ENCODE results near the gene RNF121.

Gene RNF121

DNA sequence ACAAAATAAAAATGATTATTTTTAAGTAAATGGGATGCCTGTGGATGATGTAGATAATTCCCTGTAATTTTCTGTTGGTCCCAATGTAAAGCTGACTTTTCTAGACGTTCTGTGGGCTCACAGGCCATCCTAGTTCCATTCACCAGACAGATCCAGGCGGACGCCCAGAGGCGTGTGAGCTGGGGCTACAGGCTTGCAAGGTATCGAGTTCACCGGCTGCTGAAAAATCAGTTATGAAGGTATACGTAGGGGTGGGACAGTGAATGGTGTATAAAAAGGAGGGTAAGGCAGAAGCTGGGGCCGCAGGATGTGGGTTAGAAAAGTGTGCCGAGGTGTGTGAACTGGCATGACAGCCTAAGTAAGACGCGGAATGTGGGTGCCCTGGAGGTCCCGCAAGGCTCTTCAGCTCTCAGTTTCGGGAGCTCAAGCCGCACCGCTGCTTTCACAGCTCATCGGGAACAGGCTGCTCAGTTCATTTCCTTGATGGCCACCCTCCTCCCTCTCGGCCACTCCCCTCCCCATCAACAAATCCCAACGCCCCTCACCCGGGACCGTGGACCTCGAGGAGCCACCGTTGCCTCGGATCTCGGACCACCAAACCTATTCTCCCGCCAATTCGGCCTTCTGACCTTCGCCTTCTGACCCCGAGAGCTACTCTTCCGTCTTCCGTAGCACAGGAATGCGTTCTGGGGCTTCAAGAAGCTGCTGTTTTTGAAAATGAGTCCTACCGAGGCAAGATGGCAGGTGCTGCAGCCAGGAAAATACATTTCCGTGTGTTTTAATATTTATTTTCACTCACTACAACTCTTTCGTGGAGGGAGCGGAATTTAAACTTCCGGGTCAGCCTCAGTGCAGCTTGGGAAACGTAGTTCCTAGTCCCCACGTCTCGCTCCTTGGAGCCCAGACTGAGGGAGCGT, 768 bp upstream of the RNF121 start, which contains the start of gene XNDC1N:
TSS of gene XNDC1N (minus strand) at position 775 of the 917 bp plus-strand sequence. CDS start 5,241 bp downstream, outside the sequence.
- Mint-ChIP-seq H3K27me3 (ENCODE audit: low read depth) (no peaks in the 10 kb centered on the region), H3K36me3 (ENCODE audit: low read depth) (peaks cover 14% of the 10 kb centered on the region)

DNA sequence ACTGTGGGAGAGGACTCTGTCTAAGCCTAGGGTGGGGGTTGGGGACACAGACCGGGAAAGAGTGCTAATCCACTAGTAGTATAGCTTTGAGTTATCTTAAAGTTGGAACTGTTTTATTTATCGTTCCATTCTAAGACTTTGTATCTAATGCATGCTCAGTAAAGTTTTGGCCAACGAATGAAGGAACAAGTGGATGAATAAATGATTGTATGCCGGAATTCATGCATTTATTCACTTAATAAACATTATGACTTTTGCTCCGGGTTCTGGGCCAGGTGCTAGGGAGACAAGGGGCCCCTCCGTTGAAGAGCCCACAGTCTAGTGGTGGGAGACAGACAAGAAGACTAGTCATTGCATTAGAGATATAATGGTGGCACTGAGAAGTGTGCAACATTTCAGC, 645 bp downstream of the RNF121 start:
- peaks cover 45% of the 10 kb centered on the region for H3K4me1 Mint-ChIP-seq (ENCODE audit: low read depth)
- H3K36me3 Mint-ChIP-seq (ENCODE audit: low read depth): peaks cover 14% of the 10 kb centered on the region
- H3K4me3 Mint-ChIP-seq: peak overlapping the region; percentile 95
- no peaks in the 10 kb centered on the region for H3K27me3 Mint-ChIP-seq (ENCODE audit: low read depth)
- H3K9me3 Mint-ChIP-seq: no peaks in the 10 kb centered on the region
- peak overlapping the region; percentile 99 for H3K27ac Mint-ChIP-seq

More for the DNA sequence above, 768 bp upstream of the RNF121 start, which contains the start of gene XNDC1N:
- Mint-ChIP-seq H3K27ac (peak within 1 kb of the TSS; percentile 99), H3K9me3 (no peaks in the 10 kb centered on the region), H3K4me1 (ENCODE audit: low read depth) (peaks cover 37% of the 10 kb centered on the region), H3K4me3 (peak within 1 kb of the TSS; percentile 95)

GRCh38 chr11:71930556-71931244, 1.9 kb downstream of the RNF121 start:
- H3K27me3 Mint-ChIP-seq (ENCODE audit: low read depth): no peaks in the 10 kb centered on the region
- no peaks in the 10 kb centered on the region for H3K9me3 Mint-ChIP-seq
- H3K27ac Mint-ChIP-seq: no peak overlapping the region
- H3K4me3 Mint-ChIP-seq: peak overlapping the region; percentile 95
- H3K4me1 Mint-ChIP-seq (ENCODE audit: low read depth): peaks cover 47% of the 10 kb centered on the region
- H3K36me3 Mint-ChIP-seq (ENCODE audit: low read depth): peaks cover 10% of the 10 kb centered on the region

DNA sequence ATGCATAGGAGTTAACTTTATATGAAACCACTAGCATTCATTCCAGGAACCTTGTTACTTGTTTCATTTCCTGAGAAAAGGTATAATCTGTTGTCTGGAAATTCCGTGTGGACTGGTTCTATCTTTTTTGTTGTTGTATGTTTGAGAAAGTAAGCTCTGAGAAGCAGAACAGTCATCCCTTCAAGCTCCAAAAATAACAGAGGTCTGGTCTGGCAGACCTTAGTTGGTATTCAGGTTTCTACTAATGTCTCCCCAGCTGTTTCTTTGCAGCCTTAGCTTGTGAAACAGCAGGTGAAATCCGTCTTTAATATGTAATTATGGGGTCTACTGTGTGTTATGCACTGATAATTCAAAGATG, 2.4 kb downstream of the RNF121 start:
- Mint-ChIP-seq H3K4me3 (peak overlapping the region; percentile 95), H3K4me1 (ENCODE audit: low read depth) (peaks cover 47% of the 10 kb centered on the region), H3K9me3 (no peaks in the 10 kb centered on the region), H3K36me3 (ENCODE audit: low read depth) (peaks cover 10% of the 10 kb centered on the region), H3K27ac (no peak overlapping the region), H3K27me3 (ENCODE audit: low read depth) (no peaks in the 10 kb centered on the region)

DNA sequence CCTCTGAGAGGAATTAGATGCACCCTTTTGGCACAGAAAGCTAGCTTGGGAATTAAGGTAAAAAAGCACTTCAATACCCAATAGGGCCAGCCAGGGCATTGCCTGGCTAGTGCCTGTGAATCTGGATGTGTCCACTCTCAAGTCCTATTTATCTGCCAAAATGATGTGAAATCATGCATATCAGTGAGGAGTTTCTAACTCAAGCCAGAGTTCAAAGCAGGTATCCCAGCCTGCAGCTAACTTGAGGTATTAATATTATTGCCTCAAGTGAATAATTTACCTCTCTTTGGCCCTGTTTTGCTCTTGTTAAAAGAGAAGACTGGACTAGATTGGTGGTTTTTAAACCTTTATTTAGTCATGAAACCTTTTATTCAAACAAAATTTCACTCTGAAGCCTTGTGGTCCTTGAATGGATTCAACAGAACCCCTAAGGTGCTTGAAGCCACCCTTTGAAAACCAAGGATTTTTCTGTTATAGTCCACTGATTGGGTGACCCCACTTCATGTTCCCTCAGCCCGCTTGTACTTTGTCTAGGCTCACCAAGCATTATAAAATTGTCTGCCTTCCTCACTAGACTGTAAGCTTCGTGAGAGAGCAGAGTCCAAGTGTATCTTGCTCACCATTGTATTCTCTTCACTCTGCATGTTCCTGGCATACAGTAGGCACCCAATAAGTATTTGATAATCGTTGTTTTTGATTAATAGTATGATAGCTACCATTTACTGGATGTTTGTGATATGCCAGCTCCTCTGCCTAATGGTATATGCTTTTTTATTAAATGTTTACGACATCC, 4.5 kb downstream of the RNF121 start:
- peaks cover 43% of the 10 kb centered on the region for H3K4me1 Mint-ChIP-seq (ENCODE audit: low read depth)

GRCh38 chr11:71934213-71934612, 5.4 kb downstream of the RNF121 start:
- Mint-ChIP-seq H3K4me3 (no peak overlapping the region), H3K4me1 (ENCODE audit: low read depth) (peaks cover 38% of the 10 kb centered on the region), H3K9me3 (no peaks in the 10 kb centered on the region), H3K27ac (no peak overlapping the region), H3K36me3 (ENCODE audit: low read depth) (peaks cover 9% of the 10 kb centered on the region), H3K27me3 (ENCODE audit: low read depth) (no peaks in the 10 kb centered on the region)

More for the DNA sequence above, 4.5 kb downstream of the RNF121 start:
- no peaks in the 10 kb centered on the region for H3K9me3 Mint-ChIP-seq
- no peak overlapping the region for H3K27ac Mint-ChIP-seq
- H3K36me3 Mint-ChIP-seq (ENCODE audit: low read depth): peaks cover 12% of the 10 kb centered on the region
- no peaks in the 10 kb centered on the region for H3K27me3 Mint-ChIP-seq (ENCODE audit: low read depth)
- H3K4me3 Mint-ChIP-seq: no peak overlapping the region

- no peaks in the 10 kb centered on the region for H3K27me3 Mint-ChIP-seq (ENCODE audit: low read depth)
- no peaks in the 10 kb centered on the region for H3K9me3 Mint-ChIP-seq
- no peak overlapping the region for H3K27ac Mint-ChIP-seq
- peaks cover 6% of the 10 kb centered on the region for H3K36me3 Mint-ChIP-seq (ENCODE audit: low read depth)
- peaks cover 25% of the 10 kb centered on the region for H3K4me1 Mint-ChIP-seq (ENCODE audit: low read depth)
- H3K4me3 Mint-ChIP-seq: no peak overlapping the region
These were observed 6.6 kb downstream of the RNF121 start for GRCh38 chr11:71935338-71935925.

- Mint-ChIP-seq H3K4me3 (no peak overlapping the region), H3K27me3 (ENCODE audit: low read depth) (no peaks in the 10 kb centered on the region), H3K36me3 (ENCODE audit: low read depth) (peaks cover 6% of the 10 kb centered on the region), H3K9me3 (no peaks in the 10 kb centered on the region), H3K4me1 (ENCODE audit: low read depth) (peaks cover 14% of the 10 kb centered on the region), H3K27ac (no peak overlapping the region)
These were observed 8.0 kb downstream of the RNF121 start for GRCh38 chr11:71936825-71937224.

DNA sequence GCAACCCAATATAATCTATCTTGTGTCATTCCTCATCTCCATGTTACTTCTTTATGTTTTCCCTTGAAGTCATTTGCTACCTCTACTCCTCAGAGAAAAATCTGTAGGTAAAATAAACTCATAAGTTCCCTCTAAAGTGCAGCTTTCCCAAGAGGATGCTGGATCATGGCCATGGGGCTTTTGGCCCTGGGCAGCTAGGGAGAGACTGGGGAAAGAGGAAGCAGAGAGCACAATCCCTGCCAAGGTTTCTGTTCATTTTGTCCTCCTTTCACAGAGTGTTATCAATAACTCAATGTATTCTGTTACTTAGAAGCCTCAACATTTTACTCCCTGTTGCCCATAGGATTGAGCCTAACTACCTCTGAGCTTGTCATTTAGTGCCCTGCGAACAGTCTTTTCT, 9.0 kb downstream of the RNF121 start:
- Mint-ChIP-seq H3K4me1 (ENCODE audit: low read depth) (peaks cover 10% of the 10 kb centered on the region), H3K27ac (no peak overlapping the region), H3K4me3 (no peak overlapping the region), H3K36me3 (ENCODE audit: low read depth) (peaks cover 6% of the 10 kb centered on the region), H3K9me3 (no peaks in the 10 kb centered on the region), H3K27me3 (ENCODE audit: low read depth) (no peaks in the 10 kb centered on the region)

- Mint-ChIP-seq H3K4me3 (no peak overlapping the region), H3K4me1 (ENCODE audit: low read depth) (no peaks in the 10 kb centered on the region), H3K27ac (no peak overlapping the region), H3K9me3 (no peaks in the 10 kb centered on the region), H3K27me3 (ENCODE audit: low read depth) (no peaks in the 10 kb centered on the region), H3K36me3 (ENCODE audit: low read depth) (peaks cover 6% of the 10 kb centered on the region)
These were observed 11.8 kb downstream of the RNF121 start for GRCh38 chr11:71940561-71941219.

GRCh38 chr11:71946144-71946571, 17.3 kb downstream of the RNF121 start:
- peaks cover 10% of the 10 kb centered on the region for H3K4me1 Mint-ChIP-seq (ENCODE audit: low read depth)
- no peaks in the 10 kb centered on the region for H3K9me3 Mint-ChIP-seq
- H3K27me3 Mint-ChIP-seq (ENCODE audit: low read depth): no peaks in the 10 kb centered on the region
- H3K27ac Mint-ChIP-seq: no peak overlapping the region
- peaks cover 2% of the 10 kb centered on the region for H3K36me3 Mint-ChIP-seq (ENCODE audit: low read depth)
- H3K4me3 Mint-ChIP-seq: no peak overlapping the region

DNA sequence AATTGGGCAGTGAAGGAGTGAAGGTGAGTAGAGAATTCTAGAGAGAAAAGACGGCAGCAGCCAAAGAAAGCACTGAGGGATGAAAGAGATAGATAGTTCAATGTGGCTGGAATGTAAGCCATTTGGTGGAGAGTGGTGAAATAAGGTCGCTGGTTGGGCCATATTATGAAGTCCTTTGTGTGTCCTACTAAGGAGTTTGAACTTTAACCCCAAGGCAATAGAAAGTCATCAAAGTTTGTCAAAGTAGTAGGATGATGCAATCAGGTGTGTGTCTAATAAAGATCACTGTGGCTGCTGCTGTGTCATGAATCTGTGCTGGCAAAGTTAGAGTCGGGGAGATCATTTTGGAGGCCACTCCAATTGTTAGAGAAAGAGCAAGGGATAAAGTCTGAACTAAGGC, 18.7 kb downstream of the RNF121 start:
- Mint-ChIP-seq H3K4me1 (ENCODE audit: low read depth) (peaks cover 10% of the 10 kb centered on the region), H3K27me3 (ENCODE audit: low read depth) (no peaks in the 10 kb centered on the region), H3K27ac (no peak overlapping the region)

GRCh38 chr11:71948314-71949027, 19.6 kb downstream of the RNF121 start:
- peaks cover 2% of the 10 kb centered on the region for H3K36me3 Mint-ChIP-seq (ENCODE audit: low read depth)
- H3K27ac Mint-ChIP-seq: no peak overlapping the region
- H3K4me1 Mint-ChIP-seq (ENCODE audit: low read depth): peaks cover 10% of the 10 kb centered on the region
- H3K9me3 Mint-ChIP-seq: no peaks in the 10 kb centered on the region
- no peak overlapping the region for H3K4me3 Mint-ChIP-seq
- H3K27me3 Mint-ChIP-seq (ENCODE audit: low read depth): no peaks in the 10 kb centered on the region

More for the DNA sequence above, 18.7 kb downstream of the RNF121 start:
- Mint-ChIP-seq H3K4me3 (no peak overlapping the region), H3K36me3 (ENCODE audit: low read depth) (peaks cover 2% of the 10 kb centered on the region), H3K9me3 (no peaks in the 10 kb centered on the region)
